Erythroblast (primary cell): ENCODE results near the gene KATNBL1.

Experiments
- GATA1 ChIP-seq: IDR thresholded peaks from 2 replicates; pipeline ENCODE4 v1.6.1; 2011; ENCODE audit warnings: low read depth, mild to moderate bottlenecking, control low read depth, low read length, moderate library complexity
- POLR2A ChIP-seq: IDR thresholded peaks from 2 replicates; pipeline ENCODE4 v1.6.1; 2011; ENCODE audit warnings: mild to moderate bottlenecking, low read length

DNA sequence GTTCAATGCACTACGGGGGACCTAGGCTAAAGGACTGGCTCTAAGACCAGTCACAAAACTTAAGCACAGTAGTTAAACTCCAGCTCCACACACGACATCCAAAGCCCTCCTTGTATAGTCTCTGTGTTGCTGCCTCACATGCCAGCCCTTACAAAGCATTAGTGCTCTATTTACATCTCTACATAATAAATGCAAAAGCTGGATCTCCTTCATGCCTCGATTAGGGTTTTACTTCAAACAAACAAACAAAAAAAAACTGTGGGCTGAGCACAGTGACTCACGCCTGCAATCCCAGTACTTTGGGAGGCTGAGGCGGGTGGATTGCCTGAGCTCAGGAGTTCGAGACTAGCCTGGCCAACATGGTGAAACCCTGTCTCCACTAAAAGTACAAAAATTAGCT is 98.4 kb downstream of the KATNBL1 start:
- no peak for TF ChIP-seq POLR2A
- TF ChIP-seq GATA1, result no peak
